PFSK-1 (cell line): Measurements from ENCODE around the gene PDAP1.

ENCODE experiments used
- POLR2AphosphoS5 ChIP-seq: IDR thresholded peaks from 2 replicates; pipeline ENCODE4 v1.6.1; 2012; ENCODE audit warnings: low read depth, mild to moderate bottlenecking, control low read depth, low read length, moderate library complexity
- TAF1 ChIP-seq: IDR thresholded peaks from 2 replicates; pipeline ENCODE4 v1.6.1; 2012; ENCODE audit warnings: low read length, control low read depth, borderline replicate concordance; ENCODE audit not compliant: insufficient read depth
- TF ChIP-seq, protein P1 (sequence below), 2 experiments: IDR thresholded peaks; 2 replicates each; pipeline versions ENCODE4 v1.6.1 to v1.8.0; 2011 to 2012; ENCODE audit warnings: low read depth in 2 of 2, low read length in 2 of 2, control low read depth in 1 of 2, inconsistent platforms in 1 of 2, mild to moderate bottlenecking in 1 of 2, moderate library complexity in 1 of 2; ENCODE audit not compliant: insufficient read depth in 1 of 2

DNA sequence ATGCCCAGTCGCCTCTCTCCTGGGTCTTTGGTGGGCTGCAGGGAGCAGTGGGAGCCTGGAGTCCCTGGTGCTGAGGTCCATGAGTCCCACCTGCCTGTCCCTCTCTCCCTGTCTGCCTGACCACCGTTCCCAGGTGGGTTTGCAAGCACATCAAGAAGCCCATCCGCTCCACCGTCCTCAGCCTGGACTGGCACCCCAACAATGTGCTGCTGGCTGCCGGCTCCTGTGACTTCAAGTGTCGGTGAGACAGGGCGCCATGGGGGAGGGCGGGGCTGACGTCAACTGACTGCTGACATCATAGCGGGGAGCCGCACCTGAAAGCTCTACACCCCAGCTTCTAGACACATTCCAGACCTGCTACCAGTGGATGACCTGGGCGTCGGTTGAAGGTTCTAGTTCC is 18.6 kb downstream of the PDAP1 start:
- TF ChIP-seq, protein P1, sequence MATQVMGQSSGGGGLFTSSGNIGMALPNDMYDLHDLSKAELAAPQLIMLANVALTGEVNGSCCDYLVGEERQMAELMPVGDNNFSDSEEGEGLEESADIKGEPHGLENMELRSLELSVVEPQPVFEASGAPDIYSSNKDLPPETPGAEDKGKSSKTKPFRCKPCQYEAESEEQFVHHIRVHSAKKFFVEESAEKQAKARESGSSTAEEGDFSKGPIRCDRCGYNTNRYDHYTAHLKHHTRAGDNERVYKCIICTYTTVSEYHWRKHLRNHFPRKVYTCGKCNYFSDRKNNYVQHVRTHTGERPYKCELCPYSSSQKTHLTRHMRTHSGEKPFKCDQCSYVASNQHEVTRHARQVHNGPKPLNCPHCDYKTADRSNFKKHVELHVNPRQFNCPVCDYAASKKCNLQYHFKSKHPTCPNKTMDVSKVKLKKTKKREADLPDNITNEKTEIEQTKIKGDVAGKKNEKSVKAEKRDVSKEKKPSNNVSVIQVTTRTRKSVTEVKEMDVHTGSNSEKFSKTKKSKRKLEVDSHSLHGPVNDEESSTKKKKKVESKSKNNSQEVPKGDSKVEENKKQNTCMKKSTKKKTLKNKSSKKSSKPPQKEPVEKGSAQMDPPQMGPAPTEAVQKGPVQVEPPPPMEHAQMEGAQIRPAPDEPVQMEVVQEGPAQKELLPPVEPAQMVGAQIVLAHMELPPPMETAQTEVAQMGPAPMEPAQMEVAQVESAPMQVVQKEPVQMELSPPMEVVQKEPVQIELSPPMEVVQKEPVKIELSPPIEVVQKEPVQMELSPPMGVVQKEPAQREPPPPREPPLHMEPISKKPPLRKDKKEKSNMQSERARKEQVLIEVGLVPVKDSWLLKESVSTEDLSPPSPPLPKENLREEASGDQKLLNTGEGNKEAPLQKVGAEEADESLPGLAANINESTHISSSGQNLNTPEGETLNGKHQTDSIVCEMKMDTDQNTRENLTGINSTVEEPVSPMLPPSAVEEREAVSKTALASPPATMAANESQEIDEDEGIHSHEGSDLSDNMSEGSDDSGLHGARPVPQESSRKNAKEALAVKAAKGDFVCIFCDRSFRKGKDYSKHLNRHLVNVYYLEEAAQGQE (IDR thresholded peaks at IDR 0.05; ENCODE audit: insufficient read depth in 1 of 2, low read depth in 2 of 2, low read length in 2 of 2), result no peak
- TF ChIP-seq POLR2AphosphoS5, result no peak
- TF ChIP-seq TAF1, result no peak
